Neural progenitor cell (in vitro differentiated cells): ENCODE measurements around the gene CD300LF. TPM values are rescaled to one million over a fixed set of nuclear protein-coding genes. Genes with fewer than 3 reads are reported as not detected.

ENCODE experiments used
- DNase-seq: peaks from one replicate; pipeline ENCODE4 v3.0.0-alpha.2; 2016; ENCODE audit warnings: low spot score
- H2AFZ ChIP-seq: fragments of 200-600 bp; sonication (generic); replicated peaks from 2 replicates; pipeline ENCODE4 v1.6.1; 2016; ENCODE audit warnings: antibody characterized with exemption
- H3F3A ChIP-seq: fragments of 200-600 bp; sonication (generic); 2 replicates; pipeline ENCODE4 v1.6.1; 2016; ENCODE audit warnings: antibody characterized with exemption, low read depth
- H3K27ac ChIP-seq: fragments of 200-600 bp; sonication (generic); 2 replicates; pipeline ENCODE4 v1.5.1; 2016; ENCODE audit warnings: mild to moderate bottlenecking
- H3K27me3 ChIP-seq: fragments of 200-600 bp; sonication (generic); 2 replicates; pipeline ENCODE4 v1.6.1; 2016; ENCODE audit warnings: mild to moderate bottlenecking, moderate library complexity
- H3K36me3 ChIP-seq: fragments of 200-600 bp; sonication (generic); 2 replicates; pipeline ENCODE4 v1.5.1; 2016
- H3K4me1 ChIP-seq: fragments of 200-600 bp; sonication (generic); 2 replicates; pipeline ENCODE4 v1.6.1; 2016; ENCODE audit warnings: mixed run types
- H3K4me2 ChIP-seq: fragments of 200-600 bp; sonication (generic); 2 replicates; pipeline ENCODE4 v1.6.1; 2016
- H3K4me3 ChIP-seq: fragments of 200-600 bp; sonication (generic); 2 replicates; pipeline ENCODE4 v1.5.1; 2016
- H3K79me2 ChIP-seq: fragments of 200-600 bp; sonication (generic); 2 replicates; pipeline ENCODE4 v1.6.1; 2016; ENCODE audit warnings: low read depth
- H3K9ac ChIP-seq: fragments of 200-600 bp; sonication (generic); 2 replicates; pipeline ENCODE4 v1.6.1; 2016
- H3K9me3 ChIP-seq: fragments of 200-600 bp; sonication (generic); 2 replicates; pipeline ENCODE4 v1.5.1; 2016; ENCODE audit warnings: low read depth
- H4K20me1 ChIP-seq: fragments of 200-600 bp; sonication (generic); 2 replicates; pipeline ENCODE4 v1.6.1; 2016; ENCODE audit warnings: low read depth
- H3K27ac Mint-ChIP-seq: 3 replicates; pipeline ENCODE4 v1.8.0; 2021; ENCODE audit warnings: mixed read lengths
- H3K27me3 Mint-ChIP-seq: 2 replicates; pipeline ENCODE4 v1.8.0; 2022; ENCODE audit warnings: low read depth, mild to moderate bottlenecking, inconsistent platforms, moderate library complexity, mixed read lengths; ENCODE audit not compliant: insufficient read depth
- H3K36me3 Mint-ChIP-seq: 3 replicates; pipeline ENCODE4 v1.8.0; 2021; ENCODE audit warnings: mixed read lengths
- H3K4me1 Mint-ChIP-seq: 3 replicates; pipeline ENCODE4 v1.8.0; 2021; ENCODE audit warnings: mixed read lengths
- H3K4me3 Mint-ChIP-seq: 3 replicates; pipeline ENCODE4 v1.8.0; 2021; ENCODE audit warnings: mild to moderate bottlenecking, moderate library complexity, mixed read lengths
- H3K9me3 Mint-ChIP-seq: 3 replicates; pipeline ENCODE4 v1.8.0; 2020; ENCODE audit warnings: mixed read lengths
- EZH2 ChIP-seq: fragments of 200-600 bp; sonication (generic); IDR thresholded peaks from 2 replicates; pipeline ENCODE4 v1.6.1; 2017; ENCODE audit warnings: antibody characterized with exemption, mild to moderate bottlenecking, moderate library complexity
- EZH2phosphoT487 ChIP-seq: fragments of 200-600 bp; sonication (generic); IDR thresholded peaks from 2 replicates; pipeline ENCODE4 v1.6.1; 2017; ENCODE audit warnings: antibody characterized with exemption
- total RNA-seq: library from RNA; depleted of rRNA; stranded (reverse); fragments of >200 nt; gene quantifications from 2 replicates; pipeline ENCODE4 v1.2.3, GENCODE V29; 2015; ENCODE audit warnings: low replicate concordance
- TF ChIP-seq, protein P1 (sequence below): fragments of 200-600 bp; sonication (generic); IDR thresholded peaks from 2 replicates; pipeline ENCODE4 v1.5.1; 2017; ENCODE audit warnings: antibody characterized with exemption, mild to moderate bottlenecking

Gene CD300LF
- total RNA-seq, 1 donor from 2014 or later = not detected

DNA sequence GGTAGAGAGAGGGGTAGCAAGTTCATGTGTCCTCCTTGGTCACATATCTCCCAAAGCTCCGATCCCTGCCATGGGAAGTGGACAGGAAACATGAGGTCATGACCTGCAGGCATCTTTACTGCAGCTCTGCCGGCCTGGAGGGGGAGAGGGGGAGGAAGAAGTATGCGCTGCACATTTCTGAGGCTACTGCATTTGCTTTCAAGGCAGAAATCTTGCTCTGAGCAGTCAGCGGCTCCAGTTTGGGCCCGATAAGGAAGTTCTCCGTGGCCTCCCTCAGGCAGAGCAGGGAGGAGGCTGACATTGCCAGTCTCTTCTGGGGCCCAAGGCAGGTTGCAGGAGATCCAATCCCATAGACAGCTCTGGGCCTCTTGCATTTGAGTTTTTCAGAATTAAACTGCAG is 34.2 kb upstream of the CD300LF start:
- no peaks in the 10 kb centered on the region for H3K9me3 ChIP-seq
- Mint-ChIP-seq H3K27me3 (peaks cover 8% of the 10 kb centered on the region), H3K4me3 (peak overlapping the region; percentile 79), H3K27ac (no peak overlapping the region), H3K9me3 (no peaks in the 10 kb centered on the region), H3K36me3 (peaks cover 2% of the 10 kb centered on the region), H3K4me1 (peaks cover 45% of the 10 kb centered on the region)
- H3K4me1 ChIP-seq = peaks cover 52% of the 10 kb centered on the region
- no peak overlapping the region for H2AFZ ChIP-seq
- H3K27ac ChIP-seq = no peak overlapping the region
- H3F3A ChIP-seq = peaks cover 40% of the 10 kb centered on the region
- H3K79me2 ChIP-seq = peaks cover 34% of the 10 kb centered on the region
- no peak overlapping the region for H3K4me3 ChIP-seq
- TF ChIP-seq EZH2phosphoT487 = no peak
- TF ChIP-seq, protein P1, sequence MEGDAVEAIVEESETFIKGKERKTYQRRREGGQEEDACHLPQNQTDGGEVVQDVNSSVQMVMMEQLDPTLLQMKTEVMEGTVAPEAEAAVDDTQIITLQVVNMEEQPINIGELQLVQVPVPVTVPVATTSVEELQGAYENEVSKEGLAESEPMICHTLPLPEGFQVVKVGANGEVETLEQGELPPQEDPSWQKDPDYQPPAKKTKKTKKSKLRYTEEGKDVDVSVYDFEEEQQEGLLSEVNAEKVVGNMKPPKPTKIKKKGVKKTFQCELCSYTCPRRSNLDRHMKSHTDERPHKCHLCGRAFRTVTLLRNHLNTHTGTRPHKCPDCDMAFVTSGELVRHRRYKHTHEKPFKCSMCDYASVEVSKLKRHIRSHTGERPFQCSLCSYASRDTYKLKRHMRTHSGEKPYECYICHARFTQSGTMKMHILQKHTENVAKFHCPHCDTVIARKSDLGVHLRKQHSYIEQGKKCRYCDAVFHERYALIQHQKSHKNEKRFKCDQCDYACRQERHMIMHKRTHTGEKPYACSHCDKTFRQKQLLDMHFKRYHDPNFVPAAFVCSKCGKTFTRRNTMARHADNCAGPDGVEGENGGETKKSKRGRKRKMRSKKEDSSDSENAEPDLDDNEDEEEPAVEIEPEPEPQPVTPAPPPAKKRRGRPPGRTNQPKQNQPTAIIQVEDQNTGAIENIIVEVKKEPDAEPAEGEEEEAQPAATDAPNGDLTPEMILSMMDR = no peak
- no peak for TF ChIP-seq EZH2
- peaks cover 34% of the 10 kb centered on the region for H4K20me1 ChIP-seq
- no peaks in the 10 kb centered on the region for H3K36me3 ChIP-seq
- DNase-seq = peak; percentile 48
- H3K9ac ChIP-seq = no peak overlapping the region
- peak overlapping the region; percentile 87 for H3K4me2 ChIP-seq
- H3K27me3 ChIP-seq = no peaks in the 10 kb centered on the region

DNA sequence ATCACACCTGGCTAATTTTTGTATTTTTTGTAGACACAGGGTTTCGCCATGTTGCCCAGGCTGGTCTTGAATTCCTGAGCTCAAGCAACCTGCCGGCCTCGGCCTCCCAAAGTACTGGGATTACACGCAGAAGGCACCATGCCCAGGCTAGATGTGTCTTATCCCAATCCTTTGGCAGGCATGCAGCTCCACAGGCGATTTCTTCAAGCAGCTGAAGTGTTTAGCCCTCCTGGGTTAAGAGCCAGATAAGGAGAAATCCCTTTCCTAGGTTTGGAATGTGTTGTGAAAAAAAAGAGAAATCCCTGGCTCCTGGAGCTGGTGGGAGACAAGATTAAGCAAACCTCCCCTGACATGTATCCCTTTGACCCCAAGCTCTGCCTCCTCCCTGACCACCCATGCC is 33.7 kb upstream of the CD300LF start:
- H3K4me3 ChIP-seq = no peak overlapping the region
- no peak for TF ChIP-seq EZH2
- no peak for TF ChIP-seq EZH2phosphoT487
- TF ChIP-seq, protein P1 = no peak

DNA sequence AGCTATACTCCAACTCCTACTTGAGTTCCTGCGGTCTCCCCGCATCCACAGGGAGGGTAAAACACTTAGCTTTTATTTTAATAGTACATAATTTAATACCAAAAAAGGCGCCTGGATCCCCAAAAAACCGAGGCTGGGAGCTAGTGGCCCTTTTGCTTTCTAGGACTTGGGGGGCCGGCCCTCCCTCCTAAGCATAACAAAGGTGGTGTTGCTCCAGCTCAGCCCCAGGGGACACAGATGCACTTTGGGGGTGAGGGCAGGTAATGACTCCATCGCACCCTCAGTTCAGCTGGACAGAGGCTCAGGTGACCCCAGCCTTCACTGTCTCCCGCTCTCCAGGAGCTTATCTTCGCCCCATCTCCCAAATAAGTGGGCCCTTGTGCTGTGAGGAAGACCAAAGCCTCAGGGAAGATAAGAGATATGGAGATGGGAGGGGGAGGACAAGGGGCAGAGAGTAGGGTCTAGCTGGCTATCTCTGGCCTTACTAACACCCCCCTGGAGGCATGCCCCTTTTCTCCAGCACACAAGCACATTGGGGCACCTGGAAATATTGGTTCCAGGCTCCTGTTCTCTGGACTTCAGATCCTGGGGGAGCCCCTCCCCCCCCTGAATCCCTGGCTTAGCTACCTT is 32.9 kb upstream of the CD300LF start:
- Mint-ChIP-seq H3K9me3 (no peaks in the 10 kb centered on the region), H3K4me3 (no peak overlapping the region), H3K4me1 (peaks cover 34% of the 10 kb centered on the region), H3K36me3 (peaks cover 2% of the 10 kb centered on the region), H3K27me3 (peaks cover 7% of the 10 kb centered on the region), H3K27ac (no peak overlapping the region)
- TF ChIP-seq EZH2phosphoT487 (no peak), EZH2 (no peak)
- TF ChIP-seq, protein P1 = no peak
- Histone ChIP-seq H3K79me2 (peaks cover 22% of the 10 kb centered on the region), H3K9ac (no peak overlapping the region), H3K4me2 (peak overlapping the region; percentile 87), H2AFZ (peak overlapping the region; percentile 84), H3K4me1 (peaks cover 40% of the 10 kb centered on the region), H3K4me3 (peak overlapping the region; percentile 30), H3K36me3 (no peaks in the 10 kb centered on the region), H3K9me3 (no peaks in the 10 kb centered on the region), H3K27ac (no peak overlapping the region), H3K27me3 (no peaks in the 10 kb centered on the region), H3F3A (peaks cover 34% of the 10 kb centered on the region), H4K20me1 (peaks cover 22% of the 10 kb centered on the region)
- DNase-seq = no peak

More for the DNA sequence above, 33.7 kb upstream of the CD300LF start:
- H3K36me3 Mint-ChIP-seq = peaks cover 2% of the 10 kb centered on the region
- peak overlapping the region; percentile 79 for H3K4me3 Mint-ChIP-seq
- Histone ChIP-seq H3K9me3 (no peaks in the 10 kb centered on the region), H3K79me2 (peaks cover 29% of the 10 kb centered on the region), H3K4me1 (peaks cover 47% of the 10 kb centered on the region), H3K27ac (no peak overlapping the region), H3K36me3 (no peaks in the 10 kb centered on the region), H4K20me1 (peaks cover 29% of the 10 kb centered on the region), H3K4me2 (peak overlapping the region; percentile 87), H3K9ac (no peak overlapping the region), H2AFZ (no peak overlapping the region), H3F3A (peaks cover 40% of the 10 kb centered on the region), H3K27me3 (no peaks in the 10 kb centered on the region)
- no peaks in the 10 kb centered on the region for H3K9me3 Mint-ChIP-seq
- H3K4me1 Mint-ChIP-seq = peaks cover 41% of the 10 kb centered on the region
- peak overlapping the region; percentile 67 for H3K27ac Mint-ChIP-seq
- peak; percentile 59 for DNase-seq
- peaks cover 8% of the 10 kb centered on the region for H3K27me3 Mint-ChIP-seq
